GM12891 (cell line): ENCODE data around the gene SMIM8.

ENCODE experiments used
- PAX5 ChIP-seq: IDR thresholded peaks from 2 replicates; pipeline ENCODE4 v1.6.1; 2011; ENCODE audit warnings: low read length, moderate library complexity, mild to moderate bottlenecking; ENCODE audit not compliant: insufficient read depth, severe bottlenecking
- POLR2A ChIP-seq: IDR thresholded peaks from 2 replicates; pipeline ENCODE4 v1.6.1; 2011; ENCODE audit warnings: low read depth, low read length, control low read depth
- POLR2AphosphoS5 ChIP-seq: IDR thresholded peaks from 2 replicates; pipeline ENCODE4 v1.6.1; 2011; ENCODE audit warnings: low read depth, low read length, control low read depth
- POU2F2 ChIP-seq: IDR thresholded peaks from 2 replicates; pipeline ENCODE4 v1.6.1; 2011; ENCODE audit warnings: low read depth, mild to moderate bottlenecking, control low read depth, low read length, moderate library complexity
- SPI1 ChIP-seq: IDR thresholded peaks from 2 replicates; pipeline ENCODE4 v1.6.1; 2011; ENCODE audit warnings: low read depth, low read length, control low read depth
- TAF1 ChIP-seq: IDR thresholded peaks from 2 replicates; pipeline ENCODE4 v1.6.1; 2011; ENCODE audit warnings: low read depth, low read length, control low read depth

DNA sequence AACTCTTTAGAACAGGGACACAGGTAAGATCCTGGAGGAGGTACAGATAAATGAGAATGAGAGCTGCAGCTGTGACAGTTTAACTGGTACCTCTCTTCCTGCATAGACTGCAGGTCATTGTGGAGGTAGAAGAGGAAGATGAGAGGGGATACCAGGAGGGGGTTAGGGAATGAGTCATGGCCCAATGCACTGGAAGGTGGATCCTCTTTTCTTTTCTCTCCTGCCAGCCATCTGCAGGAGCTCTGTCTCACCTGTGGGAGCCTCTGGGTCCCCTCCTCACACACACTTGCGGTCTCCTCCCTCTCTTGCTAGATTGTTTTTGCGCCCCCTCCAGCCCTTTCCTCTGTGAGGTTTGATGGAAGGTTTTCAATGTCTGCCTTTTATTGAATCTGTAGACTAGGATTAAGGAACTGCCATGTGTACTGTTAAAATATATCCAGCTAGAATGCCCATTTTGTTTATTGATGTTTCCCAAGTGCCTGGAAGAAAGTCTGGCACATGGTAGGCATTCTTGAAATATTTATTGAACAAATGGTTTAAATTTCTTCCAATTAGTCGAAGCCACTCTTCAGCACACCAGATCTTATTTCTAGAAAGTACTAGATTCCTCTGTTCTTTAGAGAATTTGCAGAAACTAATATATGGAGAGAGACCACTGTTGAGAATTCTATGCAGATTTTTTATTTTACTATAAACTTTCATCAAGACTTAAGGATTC lies 35.2 kb downstream of the SMIM8 start:
- TF ChIP-seq SPI1 = no peak
- no peak for TF ChIP-seq TAF1
- no peak for TF ChIP-seq POLR2A
- TF ChIP-seq POLR2AphosphoS5 = no peak
- TF ChIP-seq POU2F2 = no peak
- TF ChIP-seq PAX5 = no peak
